ENCODE results near the gene ALPK1.

Gene ALPK1

DNA sequence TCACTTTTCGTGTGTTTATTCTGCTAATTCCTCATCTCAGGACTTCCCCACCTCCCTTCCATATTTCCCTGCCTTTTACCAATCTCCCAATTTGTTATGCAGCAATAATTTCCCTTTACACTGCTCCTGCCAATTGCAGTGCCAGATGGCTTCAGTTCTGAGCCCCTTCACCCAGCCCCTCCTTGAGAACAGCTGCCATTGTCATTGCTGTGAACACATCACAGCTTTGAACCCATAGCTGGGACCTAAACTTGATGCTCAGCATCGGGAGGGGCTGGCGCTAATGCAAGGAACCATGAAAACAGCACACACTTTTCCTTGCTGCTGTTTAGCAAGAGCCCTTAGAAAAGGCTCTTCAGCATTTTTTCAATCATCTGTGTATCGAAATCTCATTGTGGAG is 104.9 kb downstream of the ALPK1 start:
- Histone ChIP-seq H2AFZ (ENCODE audit: low read depth, low read length) (no peak overlapping the region), H4K20me1 (ENCODE audit: insufficient read depth, low read length) (no peaks in the 10 kb centered on the region), H3K9ac (ENCODE audit: low read depth, low read length) (no peak overlapping the region), H3K36me3 (ENCODE audit: insufficient read depth, low read length) (no peaks in the 10 kb centered on the region), H3K79me2 (ENCODE audit: insufficient read depth, low read length) (no peaks in the 10 kb centered on the region), H3K27me3 (ENCODE audit: insufficient read depth, low read length, poor library complexity) (no peaks in the 10 kb centered on the region), H3K27ac (ENCODE audit: low read length) (no peak overlapping the region), H3K4me1 (ENCODE audit: insufficient read depth, low read length) (no peaks in the 10 kb centered on the region), H3K9me3 (ENCODE audit: insufficient read depth, low read length, severe bottlenecking) (no peaks in the 10 kb centered on the region), H3K4me2 (ENCODE audit: insufficient read depth, low read length) (no peak overlapping the region), H3K4me3 (ENCODE audit: low read depth in 1 of 2, low read length in 2 of 2) (no peak overlapping the region)
- TF ChIP-seq, protein P1, sequence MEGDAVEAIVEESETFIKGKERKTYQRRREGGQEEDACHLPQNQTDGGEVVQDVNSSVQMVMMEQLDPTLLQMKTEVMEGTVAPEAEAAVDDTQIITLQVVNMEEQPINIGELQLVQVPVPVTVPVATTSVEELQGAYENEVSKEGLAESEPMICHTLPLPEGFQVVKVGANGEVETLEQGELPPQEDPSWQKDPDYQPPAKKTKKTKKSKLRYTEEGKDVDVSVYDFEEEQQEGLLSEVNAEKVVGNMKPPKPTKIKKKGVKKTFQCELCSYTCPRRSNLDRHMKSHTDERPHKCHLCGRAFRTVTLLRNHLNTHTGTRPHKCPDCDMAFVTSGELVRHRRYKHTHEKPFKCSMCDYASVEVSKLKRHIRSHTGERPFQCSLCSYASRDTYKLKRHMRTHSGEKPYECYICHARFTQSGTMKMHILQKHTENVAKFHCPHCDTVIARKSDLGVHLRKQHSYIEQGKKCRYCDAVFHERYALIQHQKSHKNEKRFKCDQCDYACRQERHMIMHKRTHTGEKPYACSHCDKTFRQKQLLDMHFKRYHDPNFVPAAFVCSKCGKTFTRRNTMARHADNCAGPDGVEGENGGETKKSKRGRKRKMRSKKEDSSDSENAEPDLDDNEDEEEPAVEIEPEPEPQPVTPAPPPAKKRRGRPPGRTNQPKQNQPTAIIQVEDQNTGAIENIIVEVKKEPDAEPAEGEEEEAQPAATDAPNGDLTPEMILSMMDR (IDR thresholded peaks at IDR 0.05; ENCODE audit: borderline replicate concordance, extremely low read depth, low read length, poor library complexity, severe bottlenecking): no peak
- no peak for TF ChIP-seq EZH2 (IDR thresholded peaks at IDR 0.05; ENCODE audit: borderline replicate concordance, low read depth, low read length, severe bottlenecking)
- DNase-seq (no peak), ATAC-seq (ENCODE audit: insufficient read depth, low read depth) (no peak)

DNA sequence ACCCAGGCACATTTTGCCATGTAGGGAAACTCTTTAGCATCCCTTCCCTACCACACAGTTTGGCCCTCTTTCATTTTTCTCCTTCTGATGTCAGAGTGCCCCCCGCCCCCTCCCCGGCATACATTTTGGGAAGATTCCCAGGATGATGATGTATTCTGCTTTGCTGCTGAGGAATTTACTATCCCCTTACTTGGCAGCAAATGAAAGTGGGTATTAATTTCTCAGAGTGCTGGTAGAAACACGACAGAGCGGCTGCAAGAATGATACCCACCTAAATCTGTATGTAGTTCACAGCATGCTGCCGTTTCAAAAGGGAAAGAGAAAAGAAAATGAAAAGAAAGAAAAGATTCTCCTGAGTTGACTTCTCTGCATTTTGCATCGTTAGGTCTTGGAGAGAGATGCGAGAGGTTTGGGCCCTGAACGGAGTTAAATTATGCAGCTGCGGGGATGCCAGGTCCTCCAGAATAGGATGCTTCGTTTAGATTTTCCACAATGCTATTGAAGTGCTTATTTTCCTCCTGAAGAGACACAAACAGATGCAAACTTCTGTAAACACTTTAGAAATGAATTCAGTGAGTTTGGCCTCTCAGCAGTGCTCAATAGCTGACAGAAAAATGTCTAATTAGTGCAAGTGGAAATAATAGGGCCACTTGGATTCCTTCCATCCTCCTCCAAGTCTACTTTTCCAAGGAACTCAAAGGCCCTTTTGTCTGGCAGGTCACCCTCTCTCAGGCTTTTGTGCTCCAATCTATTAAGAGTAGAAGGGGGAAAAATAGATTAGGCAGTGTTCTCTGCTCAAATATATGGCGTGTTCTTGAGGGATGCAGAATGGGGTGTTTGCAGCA is 106.2 kb downstream of the ALPK1 start:
- H3K27me3 ChIP-seq (ENCODE audit: insufficient read depth, low read length, poor library complexity): no peaks in the 10 kb centered on the region
- no peak for TF ChIP-seq EZH2 (IDR thresholded peaks at IDR 0.05; ENCODE audit: borderline replicate concordance, low read depth, low read length, severe bottlenecking)
- TF ChIP-seq, protein P1 (IDR thresholded peaks at IDR 0.05; ENCODE audit: borderline replicate concordance, extremely low read depth, low read length, poor library complexity, severe bottlenecking): no peak
- no peaks in the 10 kb centered on the region for H3K4me1 ChIP-seq (ENCODE audit: insufficient read depth, low read length)
- no peak overlapping the region for H3K27ac ChIP-seq (ENCODE audit: low read length)
- no peaks in the 10 kb centered on the region for H4K20me1 ChIP-seq (ENCODE audit: insufficient read depth, low read length)
- DNase-seq (no peak), ATAC-seq (ENCODE audit: insufficient read depth, low read depth) (no peak)
- H3K9me3 ChIP-seq (ENCODE audit: insufficient read depth, low read length, severe bottlenecking): no peaks in the 10 kb centered on the region
- H3K79me2 ChIP-seq (ENCODE audit: insufficient read depth, low read length): no peaks in the 10 kb centered on the region
- no peaks in the 10 kb centered on the region for H3K36me3 ChIP-seq (ENCODE audit: insufficient read depth, low read length)
- no peak overlapping the region for H3K4me3 ChIP-seq (ENCODE audit: low read depth in 1 of 2, low read length in 2 of 2)
- no peak overlapping the region for H3K4me2 ChIP-seq (ENCODE audit: insufficient read depth, low read length)
- no peak overlapping the region for H3K9ac ChIP-seq (ENCODE audit: low read depth, low read length)
- no peak overlapping the region for H2AFZ ChIP-seq (ENCODE audit: low read depth, low read length)

DNA sequence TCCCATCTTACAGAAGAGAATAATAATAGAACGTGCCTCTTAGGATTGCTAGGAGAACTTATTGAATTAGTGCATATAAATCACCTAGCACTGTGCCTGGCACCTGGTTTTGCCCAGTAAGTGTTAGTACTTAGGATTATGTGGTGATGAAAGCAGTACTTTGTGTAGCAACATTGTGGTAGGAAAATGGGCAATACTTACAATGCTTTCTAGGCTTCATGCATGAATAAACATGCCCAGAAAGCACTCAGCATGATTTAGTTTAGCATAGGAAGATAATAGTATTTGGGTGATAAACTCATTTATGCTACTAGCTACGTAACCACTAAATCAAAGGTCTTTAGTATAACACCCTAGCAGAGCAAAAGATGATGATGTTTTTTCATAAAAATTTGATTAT is 113.2 kb downstream of the ALPK1 start:
- TF ChIP-seq, protein P1 (IDR thresholded peaks at IDR 0.05; ENCODE audit: borderline replicate concordance, extremely low read depth, low read length, poor library complexity, severe bottlenecking): no peak
- no peak for TF ChIP-seq EZH2 (IDR thresholded peaks at IDR 0.05; ENCODE audit: borderline replicate concordance, low read depth, low read length, severe bottlenecking)
- Histone ChIP-seq H3K9me3 (ENCODE audit: insufficient read depth, low read length, severe bottlenecking) (no peaks in the 10 kb centered on the region), H3K27ac (ENCODE audit: low read length) (no peak overlapping the region), H3K79me2 (ENCODE audit: insufficient read depth, low read length) (no peaks in the 10 kb centered on the region), H3K4me2 (ENCODE audit: insufficient read depth, low read length) (no peak overlapping the region), H3K4me3 (ENCODE audit: low read depth in 1 of 2, low read length in 2 of 2) (no peak overlapping the region), H3K9ac (ENCODE audit: low read depth, low read length) (no peak overlapping the region), H4K20me1 (ENCODE audit: insufficient read depth, low read length) (no peaks in the 10 kb centered on the region), H3K4me1 (ENCODE audit: insufficient read depth, low read length) (no peaks in the 10 kb centered on the region), H3K36me3 (ENCODE audit: insufficient read depth, low read length) (peaks cover 26% of the 10 kb centered on the region), H2AFZ (ENCODE audit: low read depth, low read length) (no peak overlapping the region), H3K27me3 (ENCODE audit: insufficient read depth, low read length, poor library complexity) (no peaks in the 10 kb centered on the region)
- no peak for DNase-seq
- ATAC-seq (ENCODE audit: insufficient read depth, low read depth): no peak
